HL-60 (cell line): ENCODE results near the gene LCN2.

ENCODE experiments used
- DNase-seq, 2 experiments: peaks; one replicate each; pipeline ENCODE4 v3.0.0-alpha.2; 2010 to 2020; ENCODE audit warnings: low read depth in 1 of 2, low spot score in 1 of 2
- H3K27ac ChIP-seq: fragments of 250-450 bp; sonication (Bioruptor Pico); replicated peaks from 2 replicates; pipeline ENCODE4 v1.5.1; 2020; ENCODE audit warnings: mild to moderate bottlenecking, moderate library complexity
- H3K27me3 ChIP-seq: fragments of 250-450 bp; sonication (Bioruptor Pico); 2 replicates; pipeline ENCODE4 v1.5.1; 2021; ENCODE audit warnings: mild to moderate bottlenecking, moderate library complexity; ENCODE audit not compliant: insufficient read depth, poor library complexity, severe bottlenecking
- H3K4me3 ChIP-seq: replicated peaks from 2 replicates; pipeline ENCODE4 v1.5.1; 2011; ENCODE audit warnings: mild to moderate bottlenecking, control low read depth, low read length; ENCODE audit not compliant: insufficient read depth
- CTCF ChIP-seq: IDR thresholded peaks from one replicate; pipeline ENCODE4 v1.5.1; 2011; ENCODE audit warnings: low read length, control low read depth, inconsistent platforms; ENCODE audit not compliant: insufficient read depth
- GABPA ChIP-seq: IDR thresholded peaks from 2 replicates; pipeline ENCODE4 v1.6.1; 2012; ENCODE audit warnings: low read depth
- POLR2AphosphoS5 ChIP-seq: IDR thresholded peaks from 2 replicates; pipeline ENCODE4 v1.6.1; 2012; ENCODE audit warnings: low read depth
- REST ChIP-seq: IDR thresholded peaks from 2 replicates; pipeline ENCODE4 v1.6.1; 2012; ENCODE audit warnings: low read depth; ENCODE audit not compliant: insufficient replicate concordance
- SPI1 ChIP-seq: IDR thresholded peaks from 2 replicates; pipeline ENCODE4 v1.6.1; 2012; ENCODE audit warnings: low read depth, mild to moderate bottlenecking, borderline replicate concordance

The LCN2 gene

GRCh38 chr9:128201441-128202369 is 52.5 kb downstream of the LCN2 start:
- Histone ChIP-seq H3K4me3 (no peak overlapping the region), H3K27me3 (no peaks in the 10 kb centered on the region), H3K27ac (no peak overlapping the region)
- TF ChIP-seq GABPA (no peak), SPI1 (no peak), POLR2AphosphoS5 (no peak), REST (no peak), CTCF (no peak)
- no peak for DNase-seq

GRCh38 chr9:128202648-128203023 is 53.4 kb downstream of the LCN2 start:
- DNase-seq: no peak
- Histone ChIP-seq H3K4me3 (no peak overlapping the region), H3K27me3 (no peaks in the 10 kb centered on the region), H3K27ac (no peak overlapping the region)
- TF ChIP-seq GABPA (no peak), REST (no peak), SPI1 (no peak), POLR2AphosphoS5 (no peak), CTCF (no peak)
